Neuronal stem cell (in vitro differentiated cells): ENCODE measurements around the gene TSC22D2.

Experiments used
- DNase-seq: peaks from one replicate; pipeline ENCODE4 v3.0.0-alpha.2; 2013; ENCODE audit warnings: low spot score
- H2AFZ ChIP-seq: one replicate; pipeline ENCODE4 v1.6.1; 2013; ENCODE audit warnings: mild to moderate bottlenecking, low read length, inconsistent platforms
- H2AK5ac ChIP-seq: 2 replicates; pipeline ENCODE4 v1.6.1; 2013; ENCODE audit warnings: low read depth, mild to moderate bottlenecking, inconsistent platforms, low read length, moderate library complexity, mixed read lengths
- H2BK120ac ChIP-seq: 2 replicates; pipeline ENCODE4 v1.6.1; 2013; ENCODE audit warnings: low read depth, mild to moderate bottlenecking, inconsistent platforms, low read length, moderate library complexity, mixed read lengths
- H2BK12ac ChIP-seq: one replicate; pipeline ENCODE4 v1.6.1; 2013; ENCODE audit warnings: low read length, inconsistent platforms
- H2BK15ac ChIP-seq: 2 replicates; pipeline ENCODE4 v1.6.1; 2013; ENCODE audit warnings: mild to moderate bottlenecking, low read length, inconsistent platforms, mixed read lengths
- H2BK5ac ChIP-seq: one replicate; pipeline ENCODE4 v1.6.1; 2013; ENCODE audit warnings: inconsistent platforms, mild to moderate bottlenecking, low read length, moderate library complexity
- H3K14ac ChIP-seq: one replicate; pipeline ENCODE4 v1.6.1; 2013; ENCODE audit warnings: low read length, inconsistent platforms
- H3K18ac ChIP-seq: 2 replicates; pipeline ENCODE4 v1.6.1; 2013; ENCODE audit warnings: low read length, inconsistent platforms
- H3K23ac ChIP-seq: 2 replicates; pipeline ENCODE4 v1.6.1; 2013; ENCODE audit warnings: low read depth, mild to moderate bottlenecking, mixed read lengths, low read length, inconsistent platforms; ENCODE audit not compliant: poor library complexity
- H3K27ac ChIP-seq: replicated peaks from 3 replicates; pipeline ENCODE4 v1.5.1; 2013; ENCODE audit warnings: low read length, inconsistent platforms
- H3K27me3 ChIP-seq, 3 experiments: 2 replicates each; pipeline ENCODE4 v1.6.1; 2013; ENCODE audit warnings: low read length in 3 of 3, mild to moderate bottlenecking in 2 of 3, inconsistent platforms in 1 of 3, low read depth in 1 of 3, mixed read lengths in 1 of 3, moderate library complexity in 1 of 3; ENCODE audit not compliant: control insufficient read depth in 3 of 3, insufficient read depth in 3 of 3
- H3K36me3 ChIP-seq, 2 donors: replicated peaks in 1 of 2; 2 replicates each; pipeline ENCODE4 v1.6.1; 2013; ENCODE audit warnings: low read length in 2 of 2; ENCODE audit not compliant: control insufficient read depth in 2 of 2, insufficient read depth in 2 of 2
- H3K4ac ChIP-seq: 2 replicates; pipeline ENCODE4 v1.6.1; 2013; ENCODE audit warnings: inconsistent platforms, mild to moderate bottlenecking, low read length, moderate library complexity
- H3K4me1 ChIP-seq, 2 donors: 1 replicate in 1 of 2; 2 replicates in 1 of 2; pipeline ENCODE4 v1.6.1; 2013; ENCODE audit warnings: low read length in 2 of 2, low read depth in 1 of 2; ENCODE audit not compliant: control insufficient read depth in 2 of 2, insufficient read depth in 1 of 2
- H3K4me2 ChIP-seq: one replicate; pipeline ENCODE4 v1.6.1; 2013; ENCODE audit warnings: mild to moderate bottlenecking, low read length, inconsistent platforms; ENCODE audit not compliant: insufficient read depth, poor library complexity, severe bottlenecking
- H3K4me3 ChIP-seq, 2 donors: 2 replicates each; pipeline ENCODE4 v1.5.1; 2013; ENCODE audit warnings: low read length in 2 of 2, mild to moderate bottlenecking in 2 of 2, inconsistent platforms in 1 of 2, moderate library complexity in 1 of 2
- H3K79me1 ChIP-seq: one replicate; pipeline ENCODE4 v1.6.1; 2013; ENCODE audit warnings: low read depth, mild to moderate bottlenecking, inconsistent platforms, low read length, moderate library complexity
- H3K9ac ChIP-seq: one replicate; pipeline ENCODE4 v1.6.1; 2013; ENCODE audit warnings: mild to moderate bottlenecking, low read depth, low read length, inconsistent platforms; ENCODE audit not compliant: poor library complexity
- H3K9me3 ChIP-seq, 2 donors: replicated peaks in 1 of 2; 2 replicates each; pipeline versions ENCODE3 to v1.6.1; 2013; ENCODE audit warnings: low read length in 2 of 2, mild to moderate bottlenecking in 2 of 2, inconsistent platforms in 1 of 2, low read depth in 1 of 2, mixed read lengths in 1 of 2, moderate library complexity in 1 of 2; ENCODE audit not compliant: control insufficient read depth in 2 of 2, insufficient read depth in 1 of 2
- H4K8ac ChIP-seq: one replicate; pipeline ENCODE4 v1.6.1; 2013; ENCODE audit warnings: low read depth, mild to moderate bottlenecking, inconsistent platforms, low read length, moderate library complexity
- H4K91ac ChIP-seq: one replicate; pipeline ENCODE4 v1.6.1; 2013; ENCODE audit warnings: low read length, low read depth, mild to moderate bottlenecking, inconsistent platforms; ENCODE audit not compliant: poor library complexity
- WGBS, 2 donors: extraction: QIAGEN DNeasy Blood & Tissue Kit; methylation state at CpG; one replicate each; pipeline ENCODE4 v1.1.7; 2013; ENCODE audit warnings: missing lambda C conversion rate in 2 of 2, mixed read lengths in 1 of 2; ENCODE audit not compliant: insufficient read length in 2 of 2, insufficient replicate concordance in 1 of 2; ENCODE audit errors: extremely low coverage in 2 of 2; 5-methylcytosine and 5-hydroxymethylcytosine counted together

The TSC22D2 gene

DNA sequence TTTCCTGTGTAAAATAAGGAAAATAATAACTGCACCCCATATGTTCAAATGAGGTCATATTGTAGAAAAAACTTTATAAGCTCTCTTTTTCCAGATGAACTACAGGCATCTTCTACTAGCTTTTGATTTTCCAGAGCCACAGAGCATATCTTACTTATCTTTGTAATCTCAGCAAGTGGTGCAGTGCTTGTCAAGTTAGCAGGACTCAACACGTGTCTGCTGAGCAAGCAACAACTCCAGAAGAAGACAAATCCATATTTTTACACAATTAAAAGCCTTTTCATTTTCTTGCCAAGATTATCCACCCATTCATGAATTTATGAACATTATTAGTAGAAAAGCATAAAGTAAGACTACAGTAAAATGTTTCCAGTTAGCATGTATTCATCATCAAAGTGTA, 14.4 kb upstream of the TSC22D2 start:
- no peak overlapping the region for H3K9ac ChIP-seq
- H2BK5ac ChIP-seq, result no peak overlapping the region
- no peaks in the 10 kb centered on the region for H3K27me3 ChIP-seq
- no peak overlapping the region for H3K4ac ChIP-seq
- H4K8ac ChIP-seq, result no peak overlapping the region
- H2BK15ac ChIP-seq, result no peak overlapping the region
- no peaks in the 10 kb centered on the region for H3K9me3 ChIP-seq
- no peak overlapping the region for H3K27ac ChIP-seq
- no peak overlapping the region for H3K14ac ChIP-seq
- no peaks in the 10 kb centered on the region for H3K36me3 ChIP-seq
- no peak overlapping the region for H2AFZ ChIP-seq
- H2AK5ac ChIP-seq, result no peak overlapping the region
- H2BK12ac ChIP-seq, result no peak overlapping the region
- H3K4me2 ChIP-seq, result no peak overlapping the region
- H3K18ac ChIP-seq, result no peak overlapping the region
- no peak overlapping the region for H2BK120ac ChIP-seq
- no peak for DNase-seq
- no peak overlapping the region for H3K23ac ChIP-seq
- no CpG with 5 or more reads among the region's 1 CpG for WGBS, 2 donors
- no peak overlapping the region for H4K91ac ChIP-seq
- H3K4me1 ChIP-seq, result no peaks in the 10 kb centered on the region
- H3K79me1 ChIP-seq, result no peaks in the 10 kb centered on the region
- H3K4me3 ChIP-seq, result no peak overlapping the region

- no peak overlapping the region for H3K27ac ChIP-seq
Observed at GRCh38 chr3:150394606-150395005, 13.5 kb upstream of the TSC22D2 start.

DNA sequence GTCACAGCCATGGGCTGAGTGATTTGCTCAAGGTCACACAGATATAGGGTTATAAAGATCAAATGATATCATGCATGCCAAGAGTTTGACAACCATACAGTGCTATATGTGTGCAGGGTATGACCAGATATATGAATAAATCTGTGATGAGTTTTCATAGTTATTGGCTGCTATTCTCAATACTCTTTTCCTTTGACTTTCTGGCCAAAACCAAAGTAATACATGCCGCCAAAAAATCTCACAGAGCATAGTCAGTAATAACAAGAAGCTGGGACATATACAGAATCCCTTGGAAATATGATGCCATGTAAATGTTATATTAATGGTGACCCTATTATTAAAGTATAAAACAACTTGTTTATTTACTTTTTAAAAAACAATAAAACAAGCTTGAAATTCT, 11.6 kb upstream of the TSC22D2 start:
- no peak overlapping the region for H3K14ac ChIP-seq
- H2BK15ac ChIP-seq, result no peak overlapping the region
- H2BK5ac ChIP-seq, result no peak overlapping the region
- H3K18ac ChIP-seq, result no peak overlapping the region
- H3K9me3 ChIP-seq, result no peaks in the 10 kb centered on the region
- no peak overlapping the region for H3K4me2 ChIP-seq
- no peak overlapping the region for H2AK5ac ChIP-seq
- H4K91ac ChIP-seq, result no peak overlapping the region
- H3K79me1 ChIP-seq, result no peaks in the 10 kb centered on the region
- H3K23ac ChIP-seq, result no peak overlapping the region
- H3K27me3 ChIP-seq, result no peaks in the 10 kb centered on the region
- H2BK12ac ChIP-seq, result no peak overlapping the region
- H3K4ac ChIP-seq, result no peak overlapping the region
- peaks cover 0 to 2% of the 10 kb centered on the region in 2 donors for H3K4me1 ChIP-seq
- no peak for DNase-seq
- H2BK120ac ChIP-seq, result no peak overlapping the region
- H3K36me3 ChIP-seq, result no peaks in the 10 kb centered on the region
- H4K8ac ChIP-seq, result no peak overlapping the region
- no peak overlapping the region for H3K27ac ChIP-seq
- H3K9ac ChIP-seq, result no peak overlapping the region
- H2AFZ ChIP-seq, result no peak overlapping the region
- no CpG with 5 or more reads among the region's 1 CpG for WGBS, 2 donors
- no peak overlapping the region for H3K4me3 ChIP-seq

More at GRCh38 chr3:150394606-150395005, 13.5 kb upstream of the TSC22D2 start:
- no peak overlapping the region for H3K9ac ChIP-seq
- no peak overlapping the region for H3K4me3 ChIP-seq
- WGBS, 2 donors, result no CpG with 5 or more reads among the region's 2 CpGs
- no peak for DNase-seq
- H3K4me1 ChIP-seq, result peaks cover 0 to 2% of the 10 kb centered on the region in 2 donors
- no peak overlapping the region for H2AK5ac ChIP-seq
- H2BK12ac ChIP-seq, result no peak overlapping the region
- no peaks in the 10 kb centered on the region for H3K9me3 ChIP-seq
- H3K14ac ChIP-seq, result no peak overlapping the region
- no peak overlapping the region for H3K4ac ChIP-seq
- no peak overlapping the region for H4K91ac ChIP-seq
- H3K4me2 ChIP-seq, result no peak overlapping the region
- no peaks in the 10 kb centered on the region for H3K27me3 ChIP-seq
- no peak overlapping the region for H2BK120ac ChIP-seq
- no peak overlapping the region for H4K8ac ChIP-seq
- H3K36me3 ChIP-seq, result no peaks in the 10 kb centered on the region
- no peaks in the 10 kb centered on the region for H3K79me1 ChIP-seq
- H2BK5ac ChIP-seq, result no peak overlapping the region
- H3K18ac ChIP-seq, result no peak overlapping the region
- no peak overlapping the region for H2BK15ac ChIP-seq
- H3K23ac ChIP-seq, result no peak overlapping the region
- no peak overlapping the region for H2AFZ ChIP-seq

DNA sequence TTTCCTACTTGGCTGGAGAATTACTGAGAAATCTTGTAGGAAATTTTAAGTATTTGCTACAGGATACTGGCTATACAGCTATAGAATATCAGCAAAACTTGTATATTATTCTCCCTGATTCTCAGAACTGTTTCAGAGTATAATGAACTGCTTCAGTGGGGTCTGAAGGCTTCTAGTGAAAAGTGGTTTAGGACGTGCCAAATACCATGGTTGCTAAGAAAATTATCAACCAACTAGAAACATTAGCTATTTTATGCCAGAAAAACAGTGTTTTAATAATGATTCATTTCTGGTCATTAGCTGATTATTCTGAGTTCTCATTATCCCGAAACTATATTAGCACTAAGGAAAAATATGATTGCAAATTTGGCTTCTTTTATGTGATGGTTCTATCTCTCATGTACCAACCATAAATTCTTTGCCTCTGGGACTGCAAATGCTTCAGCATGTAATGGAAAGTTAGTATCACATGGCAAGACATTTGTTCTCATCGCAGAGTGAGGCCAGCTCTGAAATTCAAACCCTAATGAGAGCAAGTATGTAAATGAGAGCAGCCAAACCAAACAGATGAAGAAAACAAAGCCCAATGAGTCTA, 11.0 kb upstream of the TSC22D2 start:
- no peak for DNase-seq
- H3K27ac ChIP-seq, result no peak overlapping the region
- no peaks in the 10 kb centered on the region for H3K36me3 ChIP-seq
- H3K9ac ChIP-seq, result no peak overlapping the region
- H3K4me3 ChIP-seq, result no peak overlapping the region
- H2BK12ac ChIP-seq, result no peak overlapping the region
- no peak overlapping the region for H3K18ac ChIP-seq
- no peaks in the 10 kb centered on the region for H3K27me3 ChIP-seq
- no peak overlapping the region for H3K23ac ChIP-seq
- H3K4ac ChIP-seq, result no peak overlapping the region
- H4K8ac ChIP-seq, result no peak overlapping the region
- no peak overlapping the region for H2BK120ac ChIP-seq
- H3K4me1 ChIP-seq, result peaks cover 0 to 2% of the 10 kb centered on the region in 2 donors
- WGBS, 2 donors, result no CpG with 5 or more reads among the region's 3 CpGs
- H2AFZ ChIP-seq, result no peak overlapping the region
- no peak overlapping the region for H3K4me2 ChIP-seq
- no peaks in the 10 kb centered on the region for H3K9me3 ChIP-seq
- H2BK15ac ChIP-seq, result no peak overlapping the region
- H3K79me1 ChIP-seq, result no peaks in the 10 kb centered on the region
- H2BK5ac ChIP-seq, result no peak overlapping the region
- H4K91ac ChIP-seq, result no peak overlapping the region
- H2AK5ac ChIP-seq, result no peak overlapping the region
- no peak overlapping the region for H3K14ac ChIP-seq
